Measurements from ENCODE around the gene ERC2. TPM values are rescaled to one million over a fixed set of nuclear protein-coding genes. Genes with fewer than 3 reads are reported as not detected.

ERC2 gene
- polyA plus RNA-seq, 2 of the 4 experiments (the other 2 are of a cell fraction), result 0.16 TPM; not detected in 1

- WGBS (ENCODE audit: missing lambda C conversion rate), result 0% methylated on average over 1 of the region's 1 CpG
- Histone ChIP-seq H3K4me1 (no peaks in the 10 kb centered on the region), H3K4me2 (no peak overlapping the region), H3K9me3 (no peaks in the 10 kb centered on the region), H3K4me3 (no peak overlapping the region), H3K27ac (no peak overlapping the region)
- FAIRE-seq, result no peak
- DNase-seq (ENCODE audit: low read depth in 1 of 2, low spot score in 1 of 2), result no peak
- ChIA-PET POLR2A (no interaction called here), CTCF (no interaction called here)
- no peak for ATAC-seq
- TF ChIP-seq ESRRA (IDR thresholded peaks at IDR 0.05; ENCODE audit: borderline replicate concordance, low read length) (no peak), MAFK (IDR thresholded peaks at IDR 0.05; ENCODE audit: partially characterized antibody) (no peak), HOXB13 (CRISPR knock-in tag; IDR thresholded peaks at IDR 0.05; ENCODE audit: low read depth) (no peak), HOXB5 (CRISPR knock-in tag; IDR thresholded peaks at IDR 0.05) (no peak), RCOR1 (IDR thresholded peaks at IDR 0.05; ENCODE audit: low read depth, low read length) (no peak), GATA3 (IDR thresholded peaks at IDR 0.05; ENCODE audit: borderline replicate concordance) (no peak), HDAC2 (IDR thresholded peaks at IDR 0.05) (no peak), KDM5A (IDR thresholded peaks at IDR 0.05) (no peak), HEYL (CRISPR knock-in tag; IDR thresholded peaks at IDR 0.05) (no peak), JUNB (IDR thresholded peaks at IDR 0.05) (no peak), REST (IDR thresholded peaks at IDR 0.05) (no peak), TFCP2L1 (CRISPR knock-in tag; IDR thresholded peaks at IDR 0.05) (no peak), RFX5 (IDR thresholded peaks at IDR 0.05) (no peak), ZC3H11A (IDR thresholded peaks at IDR 0.05) (no peak), KDM1A (IDR thresholded peaks at IDR 0.05; ENCODE audit: low read depth) (no peak), USF2 (IDR thresholded peaks at IDR 0.05) (no peak), CBX2 (IDR thresholded peaks at IDR 0.05; ENCODE audit: borderline replicate concordance, low read depth) (no peak), PHF8 (IDR thresholded peaks at IDR 0.05; ENCODE audit: borderline replicate concordance, low read depth) (no peak)
Observed at GRCh38 chr3:55858302-55858701, 610.0 kb downstream of the ERC2 start.

- ChIA-PET POLR2A (no interaction called here), CTCF (no interaction called here)
- no peaks in the 10 kb centered on the region for H3K9me3 ChIP-seq
- DNase-seq (ENCODE audit: low read depth in 1 of 2, low spot score in 1 of 2), result no peak
- FAIRE-seq, result no peak
- H3K4me2 ChIP-seq, result no peak overlapping the region
- H3K4me1 ChIP-seq, result no peaks in the 10 kb centered on the region
- WGBS (ENCODE audit: missing lambda C conversion rate), result 9% methylated on average over 2 of the region's 2 CpGs
- peak; percentile 87 for TF ChIP-seq MAFK (IDR thresholded peaks at IDR 0.05; ENCODE audit: partially characterized antibody)
- no peak for TF ChIP-seq BHLHE40 (IDR thresholded peaks at IDR 0.05; ENCODE audit: low read depth, low read length)
- no peak for ATAC-seq
- H3K27ac ChIP-seq, result no peak overlapping the region
- no peak overlapping the region for H3K4me3 ChIP-seq
Observed at GRCh38 chr3:55857633-55858032, 610.6 kb downstream of the ERC2 start.

GRCh38 chr3:55855311-55855710 lies 613.0 kb downstream of the ERC2 start:
- POLR2A ChIA-PET, result no interaction called here
- Histone ChIP-seq H3K4me3 (no peak overlapping the region), H3K9me3 (no peaks in the 10 kb centered on the region), H3K27ac (no peak overlapping the region), H3K4me2 (no peak overlapping the region), H3K4me1 (no peaks in the 10 kb centered on the region)
- no peak for DNase-seq (ENCODE audit: low read depth in 1 of 2, low spot score in 1 of 2)
- FAIRE-seq, result no peak
- 22% methylated on average over 2 of the region's 2 CpGs for WGBS (ENCODE audit: missing lambda C conversion rate)
- CTCF ChIA-PET, result no interaction called here
- TF ChIP-seq ATOH8 (CRISPR knock-in tag; IDR thresholded peaks at IDR 0.05; ENCODE audit: low read depth), result no peak
- no peak for TF ChIP-seq FOSB (CRISPR knock-in tag; IDR thresholded peaks at IDR 0.05)
- no peak for TF ChIP-seq POLR2A (IDR thresholded peaks at IDR 0.05; ENCODE audit: low read length)
- TF ChIP-seq FOXS1 (CRISPR knock-in tag; IDR thresholded peaks at IDR 0.05), result no peak
- TF ChIP-seq HOXB13 (CRISPR knock-in tag; IDR thresholded peaks at IDR 0.05; ENCODE audit: low read depth), result no peak
- no peak for TF ChIP-seq ESRRA (IDR thresholded peaks at IDR 0.05; ENCODE audit: borderline replicate concordance, low read length)
- no peak for ATAC-seq
